Measurements from ENCODE around the gene FLT3. TPM values are rescaled to one million over a fixed set of nuclear protein-coding genes. Genes with fewer than 3 reads are reported as not detected.
"Not testable (repeated sequence)": the region's sequence is repeated elsewhere in the genome, so short reads cannot be mapped to it uniquely, and the experiment has no call there.

Gene FLT3
- total RNA-seq, 1 donor from 2014 or later: not detected

GRCh38 chr13:28099396-28100149, 803 bp downstream of the FLT3 start:
- DNase-seq (ENCODE audit: low spot score): no peak

- no peak for DNase-seq (ENCODE audit: low spot score)
Observed at GRCh38 chr13:28097503-28097902, 2.9 kb downstream of the FLT3 start.

- no peak for DNase-seq (ENCODE audit: low spot score)
Observed at GRCh38 chr13:28094306-28094705, 6.1 kb downstream of the FLT3 start.

- DNase-seq (ENCODE audit: low spot score): no peak
Observed at GRCh38 chr13:28093881-28094280, 6.5 kb downstream of the FLT3 start.

- DNase-seq (ENCODE audit: low spot score): no peak
Observed at GRCh38 chr13:28092431-28092830, 7.9 kb downstream of the FLT3 start.

GRCh38 chr13:28089065-28089464, 11.3 kb downstream of the FLT3 start:
- DNase-seq (ENCODE audit: low spot score): no peak

GRCh38 chr13:28077820-28078219, 22.6 kb downstream of the FLT3 start:
- not testable (repeated sequence) for DNase-seq (ENCODE audit: low spot score)

GRCh38 chr13:28077231-28077630, 23.1 kb downstream of the FLT3 start:
- no peak for DNase-seq (ENCODE audit: low spot score)

- DNase-seq (ENCODE audit: low spot score): no peak
Observed at GRCh38 chr13:28071424-28071823, 29.0 kb downstream of the FLT3 start.

GRCh38 chr13:28067491-28067890, 32.9 kb downstream of the FLT3 start:
- DNase-seq (ENCODE audit: low spot score): no peak

- DNase-seq (ENCODE audit: low spot score): no peak
Observed at GRCh38 chr13:28058866-28059613, 41.3 kb downstream of the FLT3 start.

GRCh38 chr13:28056970-28057712, 43.2 kb downstream of the FLT3 start:
- no peak for DNase-seq (ENCODE audit: low spot score)

GRCh38 chr13:28056426-28056825, 44.0 kb downstream of the FLT3 start:
- no peak for DNase-seq (ENCODE audit: low spot score)

- no peak for DNase-seq (ENCODE audit: low spot score)
Observed at GRCh38 chr13:28055357-28055756, 45.0 kb downstream of the FLT3 start.

- no peak for DNase-seq (ENCODE audit: low spot score)
Observed at GRCh38 chr13:28052945-28053344, 47.4 kb downstream of the FLT3 start.

GRCh38 chr13:28049880-28050875, 50.2 kb downstream of the FLT3 start:
- no peak for DNase-seq (ENCODE audit: low spot score)

GRCh38 chr13:28049215-28049614, 51.2 kb downstream of the FLT3 start:
- no peak for DNase-seq (ENCODE audit: low spot score)

- DNase-seq (ENCODE audit: low spot score): no peak
Observed at GRCh38 chr13:28048768-28049167, 51.6 kb downstream of the FLT3 start.

GRCh38 chr13:28047757-28048388, 52.5 kb downstream of the FLT3 start:
- no peak for DNase-seq (ENCODE audit: low spot score)

GRCh38 chr13:28046981-28047380, 53.4 kb downstream of the FLT3 start:
- no peak for DNase-seq (ENCODE audit: low spot score)

GRCh38 chr13:28045861-28046260, 54.5 kb downstream of the FLT3 start:
- DNase-seq (ENCODE audit: low spot score): no peak

Data from umbilical cord (tissue), 2 donors.